HL-60 (cell line): Measurements from ENCODE around the gene GPR42.
"Not testable (repeated sequence)": the region's sequence is repeated elsewhere in the genome, so short reads cannot be mapped to it uniquely, and the experiment has no call there.

Source experiments
- DNase-seq, 2 experiments: peaks; one replicate each; pipeline ENCODE4 v3.0.0-alpha.2; 2010 to 2020; ENCODE audit warnings: low read depth in 1 of 2, low spot score in 1 of 2
- H3K27ac ChIP-seq: fragments of 250-450 bp; sonication (Bioruptor Pico); replicated peaks from 2 replicates; pipeline ENCODE4 v1.5.1; 2020; ENCODE audit warnings: mild to moderate bottlenecking, moderate library complexity
- H3K27me3 ChIP-seq: fragments of 250-450 bp; sonication (Bioruptor Pico); 2 replicates; pipeline ENCODE4 v1.5.1; 2021; ENCODE audit warnings: mild to moderate bottlenecking, moderate library complexity; ENCODE audit not compliant: insufficient read depth, poor library complexity, severe bottlenecking
- H3K4me3 ChIP-seq: replicated peaks from 2 replicates; pipeline ENCODE4 v1.5.1; 2011; ENCODE audit warnings: mild to moderate bottlenecking, control low read depth, low read length; ENCODE audit not compliant: insufficient read depth
- GABPA ChIP-seq: IDR thresholded peaks from 2 replicates; pipeline ENCODE4 v1.6.1; 2012; ENCODE audit warnings: low read depth
- POLR2AphosphoS5 ChIP-seq: IDR thresholded peaks from 2 replicates; pipeline ENCODE4 v1.6.1; 2012; ENCODE audit warnings: low read depth
- SPI1 ChIP-seq: IDR thresholded peaks from 2 replicates; pipeline ENCODE4 v1.6.1; 2012; ENCODE audit warnings: low read depth, mild to moderate bottlenecking, borderline replicate concordance
- TF ChIP-seq, protein P1 (sequence below): IDR thresholded peaks from 2 replicates; pipeline ENCODE4 v1.6.1; 2012; ENCODE audit warnings: low read depth; ENCODE audit not compliant: insufficient replicate concordance
- TF ChIP-seq, protein P2 (sequence below): IDR thresholded peaks from one replicate; pipeline ENCODE4 v1.5.1; 2011; ENCODE audit warnings: low read length, control low read depth, inconsistent platforms; ENCODE audit not compliant: insufficient read depth

The GPR42 gene

DNA sequence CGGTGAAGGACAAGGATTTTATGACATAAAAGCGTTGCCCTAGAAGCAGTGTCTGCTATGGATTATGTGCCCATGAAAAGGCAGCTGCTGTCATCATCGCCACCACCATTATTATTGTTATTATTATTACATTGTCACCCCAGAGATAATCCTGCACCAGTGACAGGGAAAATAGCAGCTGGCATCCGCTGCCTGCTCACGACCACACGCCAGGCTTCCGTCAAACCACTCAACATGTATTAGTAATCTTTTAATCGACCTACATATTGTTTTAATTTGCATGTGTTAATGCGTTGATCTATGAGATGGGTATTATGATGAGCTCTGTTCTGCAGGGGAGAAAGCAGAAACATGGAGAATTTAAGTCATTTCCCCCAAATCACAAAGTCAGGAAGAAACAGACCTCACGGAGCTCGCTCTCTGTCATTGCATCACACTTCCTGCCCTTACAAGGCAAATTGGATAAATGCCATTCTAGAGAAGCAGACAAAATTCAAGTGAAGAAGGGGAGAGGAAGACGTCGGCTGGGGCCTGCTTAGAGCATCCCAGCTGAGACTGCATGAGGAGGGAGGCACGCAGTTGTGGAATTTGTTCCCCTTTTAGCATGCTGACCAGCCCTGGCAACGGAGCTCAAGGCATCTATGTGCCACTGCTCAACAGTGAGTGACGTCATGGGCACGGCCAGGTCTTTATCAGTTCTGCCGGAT, 12.8 kb upstream of the GPR42 start, which contains the start of gene FFAR3:
TSS of gene FFAR3 (plus strand) at position 594 of the 707 bp plus-strand sequence. CDS start 431 bp downstream, outside the sequence.
- DNase-seq: peak; percentile 45 to 79
- Histone ChIP-seq H3K4me3 (no peak within 1 kb of the TSS), H3K27ac (no peak within 1 kb of the TSS), H3K27me3 (no peaks in the 10 kb centered on the region)
- peak; percentile 11; the same call in 1 of the 2 replicates for TF ChIP-seq SPI1
- TF ChIP-seq POLR2AphosphoS5: peak; percentile 19; the same call in 1 of the 2 replicates
- TF ChIP-seq, protein P1, sequence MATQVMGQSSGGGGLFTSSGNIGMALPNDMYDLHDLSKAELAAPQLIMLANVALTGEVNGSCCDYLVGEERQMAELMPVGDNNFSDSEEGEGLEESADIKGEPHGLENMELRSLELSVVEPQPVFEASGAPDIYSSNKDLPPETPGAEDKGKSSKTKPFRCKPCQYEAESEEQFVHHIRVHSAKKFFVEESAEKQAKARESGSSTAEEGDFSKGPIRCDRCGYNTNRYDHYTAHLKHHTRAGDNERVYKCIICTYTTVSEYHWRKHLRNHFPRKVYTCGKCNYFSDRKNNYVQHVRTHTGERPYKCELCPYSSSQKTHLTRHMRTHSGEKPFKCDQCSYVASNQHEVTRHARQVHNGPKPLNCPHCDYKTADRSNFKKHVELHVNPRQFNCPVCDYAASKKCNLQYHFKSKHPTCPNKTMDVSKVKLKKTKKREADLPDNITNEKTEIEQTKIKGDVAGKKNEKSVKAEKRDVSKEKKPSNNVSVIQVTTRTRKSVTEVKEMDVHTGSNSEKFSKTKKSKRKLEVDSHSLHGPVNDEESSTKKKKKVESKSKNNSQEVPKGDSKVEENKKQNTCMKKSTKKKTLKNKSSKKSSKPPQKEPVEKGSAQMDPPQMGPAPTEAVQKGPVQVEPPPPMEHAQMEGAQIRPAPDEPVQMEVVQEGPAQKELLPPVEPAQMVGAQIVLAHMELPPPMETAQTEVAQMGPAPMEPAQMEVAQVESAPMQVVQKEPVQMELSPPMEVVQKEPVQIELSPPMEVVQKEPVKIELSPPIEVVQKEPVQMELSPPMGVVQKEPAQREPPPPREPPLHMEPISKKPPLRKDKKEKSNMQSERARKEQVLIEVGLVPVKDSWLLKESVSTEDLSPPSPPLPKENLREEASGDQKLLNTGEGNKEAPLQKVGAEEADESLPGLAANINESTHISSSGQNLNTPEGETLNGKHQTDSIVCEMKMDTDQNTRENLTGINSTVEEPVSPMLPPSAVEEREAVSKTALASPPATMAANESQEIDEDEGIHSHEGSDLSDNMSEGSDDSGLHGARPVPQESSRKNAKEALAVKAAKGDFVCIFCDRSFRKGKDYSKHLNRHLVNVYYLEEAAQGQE: no peak
- TF ChIP-seq, protein P2, sequence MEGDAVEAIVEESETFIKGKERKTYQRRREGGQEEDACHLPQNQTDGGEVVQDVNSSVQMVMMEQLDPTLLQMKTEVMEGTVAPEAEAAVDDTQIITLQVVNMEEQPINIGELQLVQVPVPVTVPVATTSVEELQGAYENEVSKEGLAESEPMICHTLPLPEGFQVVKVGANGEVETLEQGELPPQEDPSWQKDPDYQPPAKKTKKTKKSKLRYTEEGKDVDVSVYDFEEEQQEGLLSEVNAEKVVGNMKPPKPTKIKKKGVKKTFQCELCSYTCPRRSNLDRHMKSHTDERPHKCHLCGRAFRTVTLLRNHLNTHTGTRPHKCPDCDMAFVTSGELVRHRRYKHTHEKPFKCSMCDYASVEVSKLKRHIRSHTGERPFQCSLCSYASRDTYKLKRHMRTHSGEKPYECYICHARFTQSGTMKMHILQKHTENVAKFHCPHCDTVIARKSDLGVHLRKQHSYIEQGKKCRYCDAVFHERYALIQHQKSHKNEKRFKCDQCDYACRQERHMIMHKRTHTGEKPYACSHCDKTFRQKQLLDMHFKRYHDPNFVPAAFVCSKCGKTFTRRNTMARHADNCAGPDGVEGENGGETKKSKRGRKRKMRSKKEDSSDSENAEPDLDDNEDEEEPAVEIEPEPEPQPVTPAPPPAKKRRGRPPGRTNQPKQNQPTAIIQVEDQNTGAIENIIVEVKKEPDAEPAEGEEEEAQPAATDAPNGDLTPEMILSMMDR: no peak
- TF ChIP-seq GABPA: 0 out of 2 replicates have a peak, but pooled peaks have one; percentile 11

DNA sequence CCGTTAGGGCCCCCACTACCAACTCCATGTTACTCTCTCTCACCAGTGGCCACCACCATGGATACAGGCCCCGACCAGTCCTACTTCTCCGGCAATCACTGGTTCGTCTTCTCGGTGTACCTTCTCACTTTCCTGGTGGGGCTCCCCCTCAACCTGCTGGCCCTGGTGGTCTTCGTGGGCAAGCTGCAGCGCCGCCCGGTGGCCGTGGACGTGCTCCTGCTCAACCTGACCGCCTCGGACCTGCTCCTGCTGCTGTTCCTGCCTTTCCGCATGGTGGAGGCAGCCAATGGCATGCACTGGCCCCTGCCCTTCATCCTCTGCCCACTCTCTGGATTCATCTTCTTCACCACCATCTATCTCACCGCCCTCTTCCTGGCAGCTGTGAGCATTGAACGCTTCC, 12.0 kb upstream of the GPR42 start:
- not testable (repeated sequence) for DNase-seq, H3K27ac ChIP-seq, H3K4me3 ChIP-seq, H3K27me3 ChIP-seq

DNA sequence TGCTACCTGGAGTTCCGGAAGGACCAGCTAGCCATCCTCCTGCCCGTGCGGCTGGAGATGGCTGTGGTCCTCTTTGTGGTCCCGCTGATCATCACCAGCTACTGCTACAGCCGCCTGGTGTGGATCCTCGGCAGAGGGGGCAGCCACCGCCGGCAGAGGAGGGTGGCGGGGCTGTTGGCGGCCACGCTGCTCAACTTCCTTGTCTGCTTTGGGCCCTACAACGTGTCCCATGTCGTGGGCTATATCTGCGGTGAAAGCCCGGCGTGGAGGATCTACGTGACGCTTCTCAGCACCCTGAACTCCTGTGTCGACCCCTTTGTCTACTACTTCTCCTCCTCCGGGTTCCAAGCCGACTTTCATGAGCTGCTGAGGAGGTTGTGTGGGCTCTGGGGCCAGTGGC, 11.5 kb upstream of the GPR42 start:
- not testable (repeated sequence) for H3K27ac ChIP-seq, DNase-seq, H3K27me3 ChIP-seq, H3K4me3 ChIP-seq

DNA sequence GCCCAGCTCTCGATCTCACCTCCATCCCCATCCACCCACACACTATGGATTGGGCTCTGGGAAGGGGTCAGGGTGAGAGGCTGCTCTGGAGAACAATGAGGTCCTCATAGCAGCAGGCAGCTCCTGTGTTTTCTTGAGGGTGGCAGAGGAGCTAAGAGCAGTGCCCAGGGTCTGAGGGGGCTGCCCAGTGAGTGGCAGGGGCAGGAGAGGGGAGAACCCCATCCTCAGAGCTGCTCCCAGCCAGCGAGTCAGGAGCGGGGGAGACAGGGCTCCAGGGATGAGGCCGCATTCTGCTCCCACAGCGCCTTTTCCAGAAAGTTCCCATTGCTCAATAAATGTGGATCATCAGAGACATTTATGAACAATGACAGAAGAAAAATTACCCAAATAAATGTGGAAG, 10.8 kb upstream of the GPR42 start:
- H3K4me3 ChIP-seq, DNase-seq, H3K27me3 ChIP-seq, H3K27ac ChIP-seq: not testable (repeated sequence)

DNA sequence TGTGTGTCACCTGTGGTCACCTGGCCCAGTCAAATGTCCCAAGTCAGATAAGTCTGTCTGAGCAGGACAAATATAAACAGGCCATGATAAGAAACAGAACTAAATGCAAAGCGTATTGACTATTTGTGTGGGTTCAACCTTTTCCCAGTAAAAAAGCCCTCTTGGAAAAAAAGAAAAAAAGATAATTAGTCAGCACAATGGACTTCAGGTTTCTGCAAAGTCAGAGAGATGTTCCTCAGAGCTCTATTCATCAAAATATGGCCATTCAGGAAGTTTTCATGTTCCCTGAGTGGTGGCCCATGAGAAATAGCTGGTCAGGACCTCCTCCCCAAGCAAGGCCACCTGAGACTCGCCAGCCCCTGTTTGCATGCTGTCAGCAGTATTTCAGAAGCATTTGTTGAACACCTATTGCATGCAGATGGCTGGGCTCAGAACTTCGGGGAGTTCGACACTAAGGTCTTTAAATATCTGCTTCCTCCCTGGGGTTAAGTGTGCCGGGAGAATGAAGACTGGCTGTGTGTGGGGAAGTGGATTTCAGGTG, 9.9 kb upstream of the GPR42 start:
- no peak overlapping the region for H3K27ac ChIP-seq
- no peak for DNase-seq
- TF ChIP-seq, protein P1: no peak
- TF ChIP-seq SPI1 (no peak), GABPA (no peak), POLR2AphosphoS5 (no peak)
- TF ChIP-seq, protein P2: no peak
- no peaks in the 10 kb centered on the region for H3K27me3 ChIP-seq
- H3K4me3 ChIP-seq: no peak overlapping the region
